C4-2B (cell line): ENCODE data around the gene SULT2B1.

Experiments used
- CTCF ChIP-seq: fragments of 450-650 bp; conservative IDR thresholded peaks from 2 replicates; pipeline ENCODE4 v1.5.1; 2017; ENCODE audit warnings: mild to moderate bottlenecking
- ZFX ChIP-seq: fragments of 450-650 bp; IDR thresholded peaks from 2 replicates; pipeline ENCODE4 v1.6.1; 2017

GRCh38 chr19:48618916-48619691 is 67.1 kb downstream of the SULT2B1 start, which contains the start of the genes RPL18 and SPHK2:
- TF ChIP-seq CTCF (no peak), ZFX (no peak)
